Measurements from ENCODE around the gene SPRTN.

GRCh38 chr1:231359113-231359512 lies 21.0 kb downstream of the SPRTN start:
- TF ChIP-seq CTCF (IDR thresholded peaks at IDR 0.05): no peak
- TF ChIP-seq POLR2A (IDR thresholded peaks at IDR 0.05): no peak

Data from ovary (tissue), 3 donors.